K562 (cell line): ENCODE data around the gene ST6GAL1. TPM values are rescaled to one million over a fixed set of nuclear protein-coding genes. Genes with fewer than 3 reads are reported as not detected.

Experiments
- ATAC-seq: fragments of 200-7000 bp; cut with Tn5 transposase; 3 replicates; pipeline ENCODE4 v1.9.1; 2020; ENCODE audit warnings: moderate library complexity
- BruUV-seq: library from RNA; stranded (reverse); fragments of 400-500 nt; replicated peaks from 2 replicates; lab custom pipeline; 2021; lab: Mats Ljungman, UMichigan
- CTCF ChIA-PET: fragments of 300-600 bp; formaldehyde crosslinking; extraction: SDS; loops from one replicate; lab custom pipeline; 2021; ENCODE audit warnings: low intra/inter-chr PET ratio; lab: Yijun Ruan, JAX
- POLR2A ChIA-PET: fragments of 300-600, 350-650 bp; sonication (Branson Sonifier 250); formaldehyde crosslinking; extraction: SDS; loops from one replicate; lab custom pipeline; 2021; ENCODE audit warnings: antibody characterized with exemption, inconsistent platforms; lab: Yijun Ruan, JAX
- DNase-seq, 4 experiments: peaks; one replicate each; pipeline versions ENCODE4 v3.0.0 to v3.0.0-alpha.2; 2011 to 2018; ENCODE audit warnings: low spot score in 3 of 4, mixed read lengths in 3 of 4; ENCODE audit errors: extremely low read depth in 1 of 4
- FAIRE-seq: peaks from 2 replicates; lab custom pipeline; 2011; peaks lifted over from hg19 to GRCh38; lab: Jason Lieb, UNC
- H2AFZ ChIP-seq: 2 replicates; pipeline ENCODE4 v1.6.0; 2011; ENCODE audit warnings: low read depth, low read length, control low read depth, inconsistent platforms
- H3K27ac ChIP-seq: fragments of 200-600 bp; 3 replicates; pipeline ENCODE4 v1.8.0; 2011; ENCODE audit warnings: low read depth, mild to moderate bottlenecking, control low read depth, inconsistent platforms, low read length, moderate library complexity, mixed read lengths; ENCODE audit errors: extremely low read depth
- H3K27me3 ChIP-seq, 2 experiments: fragments of 300-600 bp in 1 of 2; 2 replicates in 1 of 2; 3 replicates in 1 of 2; pipeline versions ENCODE4 v1.6.0 to v1.8.0; 2011; ENCODE audit warnings: inconsistent platforms in 2 of 2, low read length in 2 of 2, mild to moderate bottlenecking in 1 of 2, mixed read lengths in 1 of 2, moderate library complexity in 1 of 2; ENCODE audit not compliant: control insufficient read depth in 2 of 2, insufficient read depth in 2 of 2
- H3K36me3 ChIP-seq: fragments of 300-600 bp; 3 replicates; pipeline ENCODE4 v1.8.0; 2011; ENCODE audit warnings: mild to moderate bottlenecking, low read length, inconsistent platforms; ENCODE audit not compliant: control insufficient read depth, insufficient read depth
- H3K4me1 ChIP-seq, 2 experiments: fragments of 200-600 bp in 1 of 2; replicated peaks in 1 of 2; 2 replicates in 1 of 2; 3 replicates in 1 of 2; pipeline versions ENCODE4 v1.5.1 to v1.8.0; 2011; ENCODE audit warnings: inconsistent platforms in 2 of 2, low read length in 2 of 2, mild to moderate bottlenecking in 1 of 2, mixed read lengths in 1 of 2, moderate library complexity in 1 of 2; ENCODE audit not compliant: control insufficient read depth in 2 of 2, insufficient read depth in 2 of 2
- H3K4me2 ChIP-seq: 2 replicates; pipeline ENCODE4 v1.6.1; 2011; ENCODE audit warnings: low read length, control low read depth, inconsistent platforms, mixed read lengths; ENCODE audit not compliant: insufficient read depth
- H3K4me3 ChIP-seq: fragments of 200-600 bp; sonication (generic), shearing (Covaris generic); 2 replicates; pipeline ENCODE4 v1.5.1; 2016; ENCODE audit warnings: control low read depth, inconsistent platforms
- H3K79me2 ChIP-seq: fragments of 200-600 bp; 3 replicates; pipeline ENCODE4 v1.8.0; 2011; ENCODE audit warnings: low read length, inconsistent platforms; ENCODE audit not compliant: control insufficient read depth, insufficient read depth
- H3K9ac ChIP-seq, 2 experiments: 2 replicates each; pipeline versions ENCODE4 v1.6.0 to v1.6.1; 2011; ENCODE audit warnings: low read depth in 2 of 2, low read length in 2 of 2, control low read depth in 1 of 2, inconsistent platforms in 1 of 2, mild to moderate bottlenecking in 1 of 2, mixed read lengths in 1 of 2; ENCODE audit not compliant: insufficient read depth in 1 of 2
- H3K9me1 ChIP-seq: one replicate; pipeline ENCODE4 v1.6.0; 2011; ENCODE audit warnings: inconsistent platforms, mild to moderate bottlenecking, low read length, moderate library complexity; ENCODE audit not compliant: control insufficient read depth, insufficient read depth
- H3K9me3 ChIP-seq: replicated peaks from 2 replicates; pipeline ENCODE4 v1.5.1; 2011; ENCODE audit warnings: low read depth, low read length, inconsistent platforms; ENCODE audit not compliant: control insufficient read depth, insufficient read depth
- H4K20me1 ChIP-seq: replicated peaks from 2 replicates; pipeline ENCODE4 v1.6.1; 2011; ENCODE audit warnings: low read length, inconsistent platforms, mixed read lengths; ENCODE audit not compliant: control insufficient read depth, insufficient read depth
- BDP1 ChIP-seq: IDR thresholded peaks from 3 replicates; pipeline ENCODE4 v1.6.1; 2011; ENCODE audit not compliant: insufficient read length, insufficient read depth
- COPS2 ChIP-seq: fragments of 450-650 bp; conservative IDR thresholded peaks from 2 replicates; pipeline ENCODE4 v1.6.1; 2016; ENCODE audit warnings: mild to moderate bottlenecking, moderate library complexity
- DMBX1 ChIP-seq: fragments of 250-450 bp; sonication (Bioruptor Pico); IDR thresholded peaks from 2 replicates; pipeline ENCODE4 v1.8.0; 2022; ENCODE audit warnings: inconsistent platforms, mild to moderate bottlenecking, moderate library complexity, borderline replicate concordance
- HOMEZ ChIP-seq: fragments of 250-450 bp; sonication (Bioruptor Pico); IDR thresholded peaks from 2 replicates; pipeline ENCODE4 v1.4.0; 2020; ENCODE audit warnings: mild to moderate bottlenecking, moderate library complexity
- RFX5 ChIP-seq: IDR thresholded peaks from 2 replicates; pipeline ENCODE4 v1.6.1; 2011; ENCODE audit warnings: low read depth, mild to moderate bottlenecking, improper control_type of control experiment, low read length
- SIX5 ChIP-seq, 2 experiments: IDR thresholded peaks; 2 replicates each; pipeline ENCODE4 v1.6.1; 2011; ENCODE audit warnings: low read length in 2 of 2, borderline replicate concordance in 1 of 2, low read depth in 1 of 2, mild to moderate bottlenecking in 1 of 2, moderate library complexity in 1 of 2; ENCODE audit not compliant: insufficient read depth in 1 of 2
- TCF15 ChIP-seq: fragments of 250-450 bp; sonication (Bioruptor Pico); IDR thresholded peaks from 2 replicates; pipeline ENCODE4 v1.8.0; 2022; ENCODE audit warnings: moderate library complexity, mild to moderate bottlenecking, inconsistent platforms
- USF2 ChIP-seq: sonication (generic); formaldehyde crosslinking; IDR thresholded peaks from 2 replicates; pipeline ENCODE4 v1.5.0; 2020; ENCODE audit warnings: missing genetic modification reagents
- ZBTB34 ChIP-seq: fragments of 250-450 bp; sonication (Bioruptor Pico); IDR thresholded peaks from 2 replicates; pipeline ENCODE4 v1.8.0; 2021; ENCODE audit warnings: mild to moderate bottlenecking, moderate library complexity
- ZC3H4 ChIP-seq: sonication (generic); formaldehyde crosslinking; IDR thresholded peaks from 2 replicates; pipeline ENCODE4 v1.9.0; 2021; ENCODE audit warnings: missing genetic modification reagents, borderline replicate concordance
- ZFPM2 ChIP-seq: fragments of 250-450 bp; sonication (Bioruptor Pico); IDR thresholded peaks from 2 replicates; pipeline ENCODE4 v1.5.1; 2022; ENCODE audit warnings: mild to moderate bottlenecking
- ZNF24 ChIP-seq: fragments of 450-650 bp; IDR thresholded peaks from 2 replicates; pipeline ENCODE4 v1.6.1; 2016
- ZNF3 ChIP-seq: fragments of 250-450 bp; sonication (Bioruptor Pico); IDR thresholded peaks from 2 replicates; pipeline ENCODE4 v1.5.0; 2021; ENCODE audit warnings: mild to moderate bottlenecking, moderate library complexity
- ZNF445 ChIP-seq: fragments of 250-450 bp; sonication (Bioruptor Pico); IDR thresholded peaks from 2 replicates; pipeline ENCODE4 v1.4.0; 2020; ENCODE audit warnings: low read depth, mild to moderate bottlenecking, moderate library complexity
- ZNF75A ChIP-seq: fragments of 450-650 bp; formaldehyde crosslinking; IDR thresholded peaks from 2 replicates; pipeline ENCODE4 v1.4.0; 2020; ENCODE audit warnings: mild to moderate bottlenecking
- ZNF77 ChIP-seq: fragments of 250-450 bp; sonication (Bioruptor Pico); IDR thresholded peaks from 2 replicates; pipeline ENCODE4 v1.5.0; 2020
- ZNF778 ChIP-seq: fragments of 450-650 bp; formaldehyde crosslinking; IDR thresholded peaks from 2 replicates; pipeline ENCODE4 v1.4.0; 2020; ENCODE audit warnings: mild to moderate bottlenecking, moderate library complexity
- WGBS: fragments of 100-300 bp; shearing (Covaris generic); methylation state at CpG from one replicate; pipeline ENCODE4 v1.1.6; 2016; ENCODE audit warnings: low coverage, mixed read lengths; ENCODE audit not compliant: insufficient coverage; ENCODE audit errors: missing lambda C conversion rate; 5-methylcytosine and 5-hydroxymethylcytosine counted together
- in situ Hi-C: fragments of 300-500 bp; cut with MboI; formaldehyde crosslinking; loops from 4 replicates; pipeline ENCODE4 v1.15.0; 2018; ENCODE audit warnings: inconsistent platforms, mixed read lengths
- intact Hi-C: fragments of 100-400 bp; cut with micrococcal nuclease; formaldehyde crosslinking; loops from 2 replicates; pipeline ENCODE4 v1.14.2; 2022
- polyA plus RNA-seq, 8 experiments: library from polyadenylated mRNA; depleted of rRNA in 4 of 8; stranded (reverse) in 5 of 8; unstranded in 3 of 8; fragments of >200 nt; fragmentation: Nextera tagmentation in 2 of 8; fragmentation: Illumina TruSeq in 1 of 8; extraction: Ambion mirVana in 2 of 8; extraction: Trizol in 1 of 8; gene quantifications; 2 replicates each; pipeline versions ENCODE4 v1.2.1 to v1.2.3, GENCODE V29; 2011 to 2014; ENCODE audit warnings: inconsistent platforms in 1 of 8, missing spikeins in 1 of 8
- total RNA-seq, 7 experiments: library from RNA; depleted of rRNA in 6 of 7; stranded (reverse); fragments of >200 nt in 6 of 7; fragmentation: Illumina TruSeq in 2 of 7; extraction: Trizol in 2 of 7; gene quantifications; 2 replicates each; pipeline versions ENCODE4 v1.2.1 to v1.2.3, GENCODE V29; 2011 to 2021; ENCODE audit warnings: low replicate concordance in 1 of 7

The ST6GAL1 gene
- total and polyA plus RNA-seq, 9 of the 15 experiments (the other 6 are each of a cell fraction or from before 2014, with no cell fraction given) = 31.9 to 145 (median 71.0) TPM

GRCh38 chr3:186955898-186956696 lies 25.8 kb downstream of the ST6GAL1 start:
- H3K27ac ChIP-seq = peak overlapping the region; percentile 63
- no peaks in the 10 kb centered on the region for H3K27me3 ChIP-seq
- intact Hi-C loops (no loop called here), in situ Hi-C loops (no loop called here)
- 27% methylated on average over 9 of the region's 9 CpGs for WGBS
- peaks cover 85% of the 10 kb centered on the region for H3K79me2 ChIP-seq
- peak; percentile 59 for ATAC-seq
- peaks cover 4% of the 10 kb centered on the region for H4K20me1 ChIP-seq
- ChIA-PET POLR2A (interaction anchor here (0.6 to 1.3 kb wide), 3 partner anchors 8 to 129 kb away, joined by 3 to 5 read pairs (median 4); no protein-coding TSS in a partner anchor), CTCF (no interaction called here)
- peak; percentile 75 for FAIRE-seq
- no TSS peak for BruUV-seq
- H3K36me3 ChIP-seq = peaks cover 27% of the 10 kb centered on the region
- DNase-seq = peak in 2 of 4 experiments; percentile 29 to 55
- peaks cover 6% of the 10 kb centered on the region; the same call in 1 of the 2 replicates for H3K9me3 ChIP-seq
- no peaks in the 10 kb centered on the region for H3K9me1 ChIP-seq
- H3K4me2 ChIP-seq = peak overlapping the region; percentile 63
- H3K4me1 ChIP-seq = peaks cover 27 to 40% of the 10 kb centered on the region in 2 experiments
- H2AFZ ChIP-seq = peak overlapping the region; percentile 44
- H3K4me3 ChIP-seq = no peak overlapping the region
- peak overlapping the region; percentile 32 to 86; a peak in 3 of 4 replicates for H3K9ac ChIP-seq
- TF ChIP-seq ZNF778 (no peak), DMBX1 (CRISPR knock-in tag) (peak; percentile 59; the same call in 1 of the 2 replicates), RFX5 (no peak), BDP1 (no peak), ZNF3 (CRISPR knock-in tag) (no peak), HOMEZ (CRISPR knock-in tag) (no peak), TCF15 (CRISPR knock-in tag) (no peak), ZC3H4 (CRISPR knock-in tag) (no peak), USF2 (CRISPR knock-in tag) (no peak), SIX5 (IDR thresholded peaks at IDR 0.05; ENCODE audit: borderline replicate concordance in 1 of 2, insufficient read depth in 1 of 2, low read depth in 1 of 2, low read length in 2 of 2) (no peak), ZBTB34 (CRISPR knock-in tag) (no peak), ZNF445 (no peak), ZNF77 (CRISPR knock-in tag) (no peak), ZNF24 (no peak), ZFPM2 (no peak), COPS2 (no peak), ZNF75A (CRISPR knock-in tag) (peak; percentile 80)
